ENCODE measurements around the gene CYP2E1. TPM values are rescaled to one million over a fixed set of nuclear protein-coding genes. Genes with fewer than 3 reads are reported as not detected.
A peak's percentile ranks its signal among the peaks of the same experiment; 100 is the strongest.
"Not testable (repeated sequence)": the region's sequence is repeated elsewhere in the genome, so short reads cannot be mapped to it uniquely, and the experiment has no call there.

Gene CYP2E1
- total and polyA plus RNA-seq, 2 donors (not counting 1 experiment from before 2014, with no cell fraction given): 0.50 to 0.90 TPM

GRCh38 chr10:133489816-133490588 lies 37.2 kb upstream of the CYP2E1 start:
- H4K20me1 ChIP-seq (ENCODE audit: control insufficient read depth, extremely low read depth, insufficient read depth, low read length): no peaks in the 10 kb centered on the region
- H3K27ac ChIP-seq (ENCODE audit: insufficient read depth, low read length): no peak overlapping the region
- no peak for DNase-seq (ENCODE audit: low read depth in 2 of 2)
- no peaks in the 10 kb centered on the region for H3K9me3 ChIP-seq (ENCODE audit: control insufficient read depth, insufficient read depth, low read depth, low read length)
- no peak overlapping the region for H2AFZ ChIP-seq (ENCODE audit: low read length)
- no peaks in the 10 kb centered on the region for H3K36me3 ChIP-seq (ENCODE audit: control insufficient read depth, insufficient read depth, low read length)
- no peak for TF ChIP-seq EZH2 (IDR thresholded peaks at IDR 0.05; ENCODE audit: low read length, missing control alignments)
- TF ChIP-seq, protein P1, sequence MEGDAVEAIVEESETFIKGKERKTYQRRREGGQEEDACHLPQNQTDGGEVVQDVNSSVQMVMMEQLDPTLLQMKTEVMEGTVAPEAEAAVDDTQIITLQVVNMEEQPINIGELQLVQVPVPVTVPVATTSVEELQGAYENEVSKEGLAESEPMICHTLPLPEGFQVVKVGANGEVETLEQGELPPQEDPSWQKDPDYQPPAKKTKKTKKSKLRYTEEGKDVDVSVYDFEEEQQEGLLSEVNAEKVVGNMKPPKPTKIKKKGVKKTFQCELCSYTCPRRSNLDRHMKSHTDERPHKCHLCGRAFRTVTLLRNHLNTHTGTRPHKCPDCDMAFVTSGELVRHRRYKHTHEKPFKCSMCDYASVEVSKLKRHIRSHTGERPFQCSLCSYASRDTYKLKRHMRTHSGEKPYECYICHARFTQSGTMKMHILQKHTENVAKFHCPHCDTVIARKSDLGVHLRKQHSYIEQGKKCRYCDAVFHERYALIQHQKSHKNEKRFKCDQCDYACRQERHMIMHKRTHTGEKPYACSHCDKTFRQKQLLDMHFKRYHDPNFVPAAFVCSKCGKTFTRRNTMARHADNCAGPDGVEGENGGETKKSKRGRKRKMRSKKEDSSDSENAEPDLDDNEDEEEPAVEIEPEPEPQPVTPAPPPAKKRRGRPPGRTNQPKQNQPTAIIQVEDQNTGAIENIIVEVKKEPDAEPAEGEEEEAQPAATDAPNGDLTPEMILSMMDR (conservative IDR thresholded peaks at IDR 0.05 in 1 of 2, IDR thresholded peaks at IDR 0.05 in 1 of 2; ENCODE audit: low read depth in 1 of 2, low read length in 2 of 2): no peak
- H3K4me1 ChIP-seq (ENCODE audit: control insufficient read depth, extremely low read depth, insufficient read depth, low read length): no peaks in the 10 kb centered on the region
- no peak overlapping the region for H3K4me3 ChIP-seq (replicated peaks in 1 of 4; ENCODE audit: control extremely low read depth in 1 of 4, insufficient read depth in 1 of 4, low read depth in 3 of 4, low read length in 4 of 4)
- no peak overlapping the region for H3K9ac ChIP-seq (ENCODE audit: insufficient read depth, low read length)
- H3K4me2 ChIP-seq (ENCODE audit: extremely low read depth, insufficient read depth, low read length): no peak overlapping the region
- no peaks in the 10 kb centered on the region for H3K79me2 ChIP-seq (ENCODE audit: control insufficient read depth, insufficient read depth, low read length)
- H3K27me3 ChIP-seq (ENCODE audit: control insufficient read depth, insufficient read depth, low read length): no peaks in the 10 kb centered on the region

DNA sequence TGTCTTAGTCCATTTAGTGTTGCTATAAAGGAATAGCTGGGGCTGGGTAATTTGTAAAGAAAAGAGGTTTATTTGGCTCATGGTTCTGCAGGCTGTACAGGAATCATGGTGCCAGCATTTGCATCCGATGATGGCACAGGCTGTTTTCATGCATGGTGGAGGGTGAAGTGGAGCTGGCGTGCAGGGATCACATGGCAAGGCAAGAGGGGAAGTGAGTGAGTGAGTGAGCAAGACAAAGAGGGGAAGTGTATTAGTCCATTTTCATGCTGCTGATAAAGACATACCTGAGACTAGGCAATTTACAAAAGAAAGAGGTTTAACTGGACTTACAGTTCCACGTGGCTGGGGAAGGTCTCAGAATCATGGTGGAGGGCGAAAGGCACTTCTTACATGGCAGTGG lies 33.6 kb upstream of the CYP2E1 start:
- DNase-seq (ENCODE audit: low read depth in 2 of 2); H3K4me1 ChIP-seq (ENCODE audit: control insufficient read depth, extremely low read depth, insufficient read depth, low read length); H3K27me3 ChIP-seq (ENCODE audit: control insufficient read depth, insufficient read depth, low read length): not testable (repeated sequence)

DNA sequence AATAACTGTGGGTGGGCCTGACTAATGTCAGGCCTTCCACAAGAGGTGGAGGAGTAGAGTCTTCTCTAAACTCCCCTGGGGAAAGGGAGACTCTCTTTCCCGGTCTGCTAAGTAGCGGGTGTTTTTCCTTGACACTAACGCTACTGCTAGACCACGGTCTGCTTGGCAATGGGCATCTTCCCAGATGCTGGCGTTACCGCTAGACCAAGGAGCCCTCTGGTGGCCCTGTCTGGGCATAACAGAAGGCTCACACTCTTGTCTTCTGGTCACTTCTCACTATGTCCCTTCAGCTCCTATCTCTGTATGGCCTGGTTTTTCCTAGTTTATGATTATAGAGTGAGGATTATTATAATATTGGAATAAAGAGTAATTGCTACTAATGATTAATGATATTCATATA lies 29.8 kb upstream of the CYP2E1 start:
- not testable (repeated sequence) for H2AFZ ChIP-seq (ENCODE audit: low read length); H4K20me1 ChIP-seq (ENCODE audit: control insufficient read depth, extremely low read depth, insufficient read depth, low read length); H3K4me1 ChIP-seq (ENCODE audit: control insufficient read depth, extremely low read depth, insufficient read depth, low read length); H3K79me2 ChIP-seq (ENCODE audit: control insufficient read depth, insufficient read depth, low read length); H3K36me3 ChIP-seq (ENCODE audit: control insufficient read depth, insufficient read depth, low read length); H3K9me3 ChIP-seq (ENCODE audit: control insufficient read depth, insufficient read depth, low read depth, low read length); H3K4me2 ChIP-seq (ENCODE audit: extremely low read depth, insufficient read depth, low read length); H3K27ac ChIP-seq (ENCODE audit: insufficient read depth, low read length); H3K9ac ChIP-seq (ENCODE audit: insufficient read depth, low read length); H3K4me3 ChIP-seq (replicated peaks in 1 of 4; ENCODE audit: control extremely low read depth in 1 of 4, insufficient read depth in 1 of 4, low read depth in 3 of 4, low read length in 4 of 4); H3K27me3 ChIP-seq (ENCODE audit: control insufficient read depth, insufficient read depth, low read length)
- DNase-seq (ENCODE audit: low read depth in 2 of 2): peak in 1 of 2 donors; percentile 19
- TF ChIP-seq, protein P1 (conservative IDR thresholded peaks at IDR 0.05 in 1 of 2, IDR thresholded peaks at IDR 0.05 in 1 of 2; ENCODE audit: low read depth in 1 of 2, low read length in 2 of 2): peak; percentile 20 to 43

More for the DNA sequence above, 33.6 kb upstream of the CYP2E1 start:
- H3K9ac ChIP-seq (ENCODE audit: insufficient read depth, low read length); H3K9me3 ChIP-seq (ENCODE audit: control insufficient read depth, insufficient read depth, low read depth, low read length); H3K27ac ChIP-seq (ENCODE audit: insufficient read depth, low read length); H3K79me2 ChIP-seq (ENCODE audit: control insufficient read depth, insufficient read depth, low read length); H3K4me2 ChIP-seq (ENCODE audit: extremely low read depth, insufficient read depth, low read length); H3K36me3 ChIP-seq (ENCODE audit: control insufficient read depth, insufficient read depth, low read length); H2AFZ ChIP-seq (ENCODE audit: low read length); H3K4me3 ChIP-seq (replicated peaks in 1 of 4; ENCODE audit: control extremely low read depth in 1 of 4, insufficient read depth in 1 of 4, low read depth in 3 of 4, low read length in 4 of 4); H4K20me1 ChIP-seq (ENCODE audit: control insufficient read depth, extremely low read depth, insufficient read depth, low read length): not testable (repeated sequence)

DNA sequence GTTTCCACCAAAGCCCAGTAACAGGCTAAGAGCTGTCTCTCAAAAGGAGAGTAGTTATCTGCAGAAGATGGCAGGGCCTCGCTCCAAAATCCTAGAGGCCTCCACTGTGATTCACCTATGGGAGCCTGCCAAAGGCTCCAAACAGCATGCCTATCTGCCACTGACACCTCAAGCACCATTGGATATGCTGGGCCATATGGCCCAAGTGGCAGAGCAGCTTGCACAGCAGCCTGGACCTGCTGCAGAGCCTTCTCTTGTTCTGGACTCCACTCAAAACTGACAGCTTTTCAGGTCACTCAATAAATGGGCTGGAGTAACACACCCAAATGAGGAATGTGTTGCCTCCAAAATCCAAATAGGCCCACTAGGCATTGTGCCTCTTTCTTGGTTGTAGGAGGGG lies 28.0 kb upstream of the CYP2E1 start:
- not testable (repeated sequence) for H4K20me1 ChIP-seq (ENCODE audit: control insufficient read depth, extremely low read depth, insufficient read depth, low read length); H3K9me3 ChIP-seq (ENCODE audit: control insufficient read depth, insufficient read depth, low read depth, low read length); H2AFZ ChIP-seq (ENCODE audit: low read length); H3K27me3 ChIP-seq (ENCODE audit: control insufficient read depth, insufficient read depth, low read length); H3K36me3 ChIP-seq (ENCODE audit: control insufficient read depth, insufficient read depth, low read length); H3K4me3 ChIP-seq (replicated peaks in 1 of 4; ENCODE audit: control extremely low read depth in 1 of 4, insufficient read depth in 1 of 4, low read depth in 3 of 4, low read length in 4 of 4); H3K4me1 ChIP-seq (ENCODE audit: control insufficient read depth, extremely low read depth, insufficient read depth, low read length); DNase-seq (ENCODE audit: low read depth in 2 of 2); H3K4me2 ChIP-seq (ENCODE audit: extremely low read depth, insufficient read depth, low read length); H3K9ac ChIP-seq (ENCODE audit: insufficient read depth, low read length); H3K79me2 ChIP-seq (ENCODE audit: control insufficient read depth, insufficient read depth, low read length); H3K27ac ChIP-seq (ENCODE audit: insufficient read depth, low read length)

DNA sequence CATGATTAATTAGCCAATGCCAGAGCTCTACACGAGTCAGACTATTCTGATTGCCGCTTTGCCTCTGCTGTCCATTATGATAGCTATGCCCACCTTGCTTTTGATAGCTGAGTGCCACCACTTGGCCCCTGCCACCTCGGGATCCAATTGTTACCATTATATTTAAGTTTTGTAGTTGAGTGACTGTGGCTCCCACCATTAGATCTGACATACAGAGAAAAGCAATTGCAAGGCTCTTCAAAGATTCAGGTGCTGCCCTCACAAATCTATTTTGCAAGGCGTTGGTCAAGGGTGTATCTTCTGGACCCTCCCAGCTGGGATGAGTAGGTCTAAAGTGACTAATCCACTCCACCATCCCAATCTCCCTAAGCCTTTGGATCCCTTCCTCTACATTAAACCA lies 26.3 kb upstream of the CYP2E1 start:
- H3K27me3 ChIP-seq (ENCODE audit: control insufficient read depth, insufficient read depth, low read length); H3K4me1 ChIP-seq (ENCODE audit: control insufficient read depth, extremely low read depth, insufficient read depth, low read length); H2AFZ ChIP-seq (ENCODE audit: low read length); H3K4me3 ChIP-seq (replicated peaks in 1 of 4; ENCODE audit: control extremely low read depth in 1 of 4, insufficient read depth in 1 of 4, low read depth in 3 of 4, low read length in 4 of 4); H3K36me3 ChIP-seq (ENCODE audit: control insufficient read depth, insufficient read depth, low read length); H3K9ac ChIP-seq (ENCODE audit: insufficient read depth, low read length); H3K27ac ChIP-seq (ENCODE audit: insufficient read depth, low read length); H3K79me2 ChIP-seq (ENCODE audit: control insufficient read depth, insufficient read depth, low read length); H3K9me3 ChIP-seq (ENCODE audit: control insufficient read depth, insufficient read depth, low read depth, low read length); H4K20me1 ChIP-seq (ENCODE audit: control insufficient read depth, extremely low read depth, insufficient read depth, low read length); DNase-seq (ENCODE audit: low read depth in 2 of 2); H3K4me2 ChIP-seq (ENCODE audit: extremely low read depth, insufficient read depth, low read length): not testable (repeated sequence)

Data from fibroblast of lung (primary cell).